WTC11 (cell line): ENCODE measurements around the gene SLC38A8.

Experiments
- CREB1 ChIP-seq: sonication (generic); formaldehyde crosslinking; IDR thresholded peaks from 2 replicates; pipeline ENCODE4 v1.8.0; 2023; ENCODE audit warnings: mild to moderate bottlenecking, missing genetic modification reagents
- CREM ChIP-seq: sonication (generic); formaldehyde crosslinking; IDR thresholded peaks from 2 replicates; pipeline ENCODE4 v1.8.1; 2022; ENCODE audit warnings: mild to moderate bottlenecking, missing genetic modification reagents, moderate library complexity
- FOXJ3 ChIP-seq: sonication (generic); formaldehyde crosslinking; IDR thresholded peaks from 2 replicates; pipeline ENCODE4 v1.9.0; 2021; ENCODE audit warnings: missing genetic modification reagents, mild to moderate bottlenecking, borderline replicate concordance
- TF ChIP-seq, protein P1 (sequence below): fragments of 200-600 bp; IDR thresholded peaks from 2 replicates; pipeline ENCODE4 v1.8.0; 2022; ENCODE audit warnings: antibody characterized with exemption

GRCh38 chr16:84048871-84049270, 6.3 kb upstream of the SLC38A8 start:
- TF ChIP-seq, protein P1, sequence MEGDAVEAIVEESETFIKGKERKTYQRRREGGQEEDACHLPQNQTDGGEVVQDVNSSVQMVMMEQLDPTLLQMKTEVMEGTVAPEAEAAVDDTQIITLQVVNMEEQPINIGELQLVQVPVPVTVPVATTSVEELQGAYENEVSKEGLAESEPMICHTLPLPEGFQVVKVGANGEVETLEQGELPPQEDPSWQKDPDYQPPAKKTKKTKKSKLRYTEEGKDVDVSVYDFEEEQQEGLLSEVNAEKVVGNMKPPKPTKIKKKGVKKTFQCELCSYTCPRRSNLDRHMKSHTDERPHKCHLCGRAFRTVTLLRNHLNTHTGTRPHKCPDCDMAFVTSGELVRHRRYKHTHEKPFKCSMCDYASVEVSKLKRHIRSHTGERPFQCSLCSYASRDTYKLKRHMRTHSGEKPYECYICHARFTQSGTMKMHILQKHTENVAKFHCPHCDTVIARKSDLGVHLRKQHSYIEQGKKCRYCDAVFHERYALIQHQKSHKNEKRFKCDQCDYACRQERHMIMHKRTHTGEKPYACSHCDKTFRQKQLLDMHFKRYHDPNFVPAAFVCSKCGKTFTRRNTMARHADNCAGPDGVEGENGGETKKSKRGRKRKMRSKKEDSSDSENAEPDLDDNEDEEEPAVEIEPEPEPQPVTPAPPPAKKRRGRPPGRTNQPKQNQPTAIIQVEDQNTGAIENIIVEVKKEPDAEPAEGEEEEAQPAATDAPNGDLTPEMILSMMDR: no peak
- no peak for TF ChIP-seq FOXJ3 (CRISPR knock-in tag)
- TF ChIP-seq CREB1 (CRISPR knock-in tag): no peak
- no peak for TF ChIP-seq CREM (CRISPR knock-in tag)
